Fibroblast of skin of right quadriceps (primary cell): ENCODE results near the gene ELAVL1.
A peak's percentile ranks its signal among the peaks of the same experiment; 100 is the strongest.
"Not testable (repeated sequence)": the region's sequence is repeated elsewhere in the genome, so short reads cannot be mapped to it uniquely, and the experiment has no call there.

Experiments
- DNase-seq: peaks from one replicate; pipeline ENCODE4 v3.0.0-alpha.2; 2013

Gene ELAVL1

GRCh38 chr19:7920519-7921301, 84.7 kb downstream of the ELAVL1 start:
- DNase-seq: peak; percentile 95

- peak; percentile 95 for DNase-seq
Measured at GRCh38 chr19:7919610-7920518, 85.6 kb downstream of the ELAVL1 start, which contains the start of gene SNAPC2. TSS of gene SNAPC2 (plus strand) at chr19:7920338. CDS start at chr19:7920367, 29 bp downstream.

GRCh38 chr19:7918615-7919421, 86.6 kb downstream of the ELAVL1 start:
- no peak for DNase-seq

- DNase-seq: not testable (repeated sequence)
Measured at GRCh38 chr19:7918062-7918614, 87.3 kb downstream of the ELAVL1 start.

- peak; percentile 38 for DNase-seq
Measured at GRCh38 chr19:7917267-7918061, 88.0 kb downstream of the ELAVL1 start.

GRCh38 chr19:7916955-7917266, 88.5 kb downstream of the ELAVL1 start:
- DNase-seq: no peak

- DNase-seq: no peak
Measured at GRCh38 chr19:7916103-7916954, 89.1 kb downstream of the ELAVL1 start.

GRCh38 chr19:7915250-7916102, 90.0 kb downstream of the ELAVL1 start:
- no peak for DNase-seq

GRCh38 chr19:7914598-7915045, 90.8 kb downstream of the ELAVL1 start, which contains the start of gene TGFBR3L:
TSS of gene TGFBR3L (plus strand) at chr19:7914830.
- no peak for DNase-seq

GRCh38 chr19:7914099-7914498, 91.3 kb downstream of the ELAVL1 start:
- DNase-seq: no peak

GRCh38 chr19:7913652-7914051, 91.8 kb downstream of the ELAVL1 start:
- DNase-seq: no peak

GRCh38 chr19:7912697-7913564, 92.5 kb downstream of the ELAVL1 start:
- no peak for DNase-seq

- DNase-seq: no peak
Measured at GRCh38 chr19:7912144-7912696, 93.2 kb downstream of the ELAVL1 start.

- DNase-seq: no peak
Measured at GRCh38 chr19:7911508-7912143, 93.8 kb downstream of the ELAVL1 start.

- DNase-seq: no peak
Measured at GRCh38 chr19:7910321-7911161, 94.9 kb downstream of the ELAVL1 start.

GRCh38 chr19:7909471-7910067, 95.9 kb downstream of the ELAVL1 start:
- DNase-seq: no peak
